ENCODE data around the gene KRTAP15-1.

GRCh38 chr21:30468900-30469714 lies 29.0 kb downstream of the KRTAP15-1 start:
- TF ChIP-seq CTCF (IDR thresholded peaks at IDR 0.05) (no peak), POLR2AphosphoS5 (IDR thresholded peaks at IDR 0.05) (no peak)

Data from sigmoid colon (tissue), 4 donors.